ENCODE results near the gene PAXX.

The PAXX gene

DNA sequence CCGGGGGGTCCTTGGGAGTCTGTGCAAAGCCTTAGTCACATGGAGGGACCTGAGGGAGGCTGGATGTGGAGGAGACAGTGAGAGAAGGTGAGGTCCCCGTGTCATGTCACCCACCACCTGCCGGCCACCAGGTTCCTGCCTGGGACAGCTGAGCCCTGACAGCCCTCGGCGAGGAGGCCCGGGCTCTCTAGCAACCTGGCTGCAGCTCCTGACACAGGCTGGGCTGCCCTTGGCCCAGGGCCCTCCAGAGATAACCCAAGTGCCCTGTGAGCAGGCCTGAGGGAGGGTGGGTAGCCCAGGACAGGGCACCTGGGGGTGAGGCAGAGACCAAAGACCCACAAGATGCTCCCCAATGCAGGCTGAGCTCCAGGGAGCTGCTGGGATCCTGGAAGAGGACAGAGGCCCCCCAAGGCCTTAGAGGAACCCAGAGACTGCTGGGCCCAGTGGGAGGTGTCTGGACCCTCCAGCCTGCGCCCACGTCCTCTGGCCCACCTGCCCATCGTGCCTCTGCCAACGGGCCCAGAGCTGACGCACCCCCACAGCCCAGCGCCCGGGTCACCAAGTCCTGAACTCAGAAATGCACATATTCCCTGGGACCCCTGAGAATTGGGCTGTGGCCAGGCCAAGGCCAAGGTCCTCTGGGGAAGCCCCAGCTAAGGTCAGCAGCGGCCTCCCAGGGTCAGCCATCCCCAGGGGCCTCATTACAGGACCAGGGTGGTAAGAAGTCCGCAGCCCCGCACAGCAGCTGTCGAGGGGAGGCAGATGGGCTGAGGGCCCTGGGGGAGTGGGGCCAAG is 23.7 kb upstream of the PAXX start:
- DNase-seq: no peak

DNA sequence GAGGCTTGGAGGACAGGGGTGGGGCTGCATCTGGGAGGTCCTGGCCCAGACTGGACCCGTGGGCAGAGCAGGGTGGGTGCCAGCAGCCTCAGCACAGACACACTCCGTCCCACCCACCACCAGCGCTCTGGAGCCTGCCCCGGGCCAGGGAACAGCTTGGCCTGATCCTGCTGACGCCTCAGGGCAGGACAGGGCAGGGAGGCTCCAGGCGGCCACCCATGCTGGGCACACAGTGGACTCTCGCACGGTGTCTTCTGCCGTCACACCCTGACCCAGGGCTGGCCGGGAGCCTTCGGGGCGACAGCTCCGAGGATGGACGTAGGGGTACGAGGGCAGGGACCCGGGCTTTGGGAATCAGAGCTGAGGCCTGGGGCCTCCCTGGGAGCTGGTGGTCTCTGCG is 23.1 kb upstream of the PAXX start:
- no peak for DNase-seq

DNA sequence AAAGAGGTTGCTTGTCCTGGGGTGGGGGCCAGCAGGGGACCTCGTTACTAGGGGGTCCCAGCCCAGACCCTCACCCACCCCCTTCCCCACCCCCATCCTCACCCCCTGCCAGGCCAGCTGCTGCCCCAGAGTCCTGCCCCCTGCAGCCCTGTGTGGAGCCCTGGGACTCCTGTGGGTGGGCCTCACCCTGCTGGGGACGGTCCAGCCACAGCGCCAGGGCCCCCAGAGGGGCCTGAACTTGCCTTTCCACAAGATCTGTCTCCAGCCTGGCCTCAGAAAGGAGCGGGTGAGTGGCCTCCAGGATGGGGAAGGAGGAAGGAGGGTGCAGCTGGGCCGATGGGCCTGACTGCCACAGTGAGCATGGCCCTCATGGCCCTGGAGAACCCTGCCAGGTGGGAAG is 22.4 kb upstream of the PAXX start:
- no peak for DNase-seq

DNA sequence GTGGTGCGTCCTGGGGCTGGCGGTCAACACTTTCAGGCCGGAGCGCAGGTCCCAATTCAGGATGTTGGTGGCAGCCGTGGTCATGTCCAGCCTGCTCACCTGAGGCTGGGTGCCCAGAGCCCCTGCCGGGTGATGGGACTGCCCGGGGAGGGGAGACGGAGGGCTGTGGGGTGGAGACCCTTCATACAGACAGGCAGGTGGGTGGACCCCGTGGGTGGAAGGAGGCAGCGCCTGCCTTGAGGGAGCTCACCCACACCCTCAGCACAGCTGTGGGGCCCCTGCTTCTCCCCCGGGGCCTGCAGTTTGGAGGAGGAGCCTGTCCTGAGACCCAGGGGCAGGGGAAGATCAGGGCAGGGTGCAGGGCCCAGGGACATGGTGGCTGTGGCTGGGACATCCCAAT is 21.9 kb upstream of the PAXX start:
- no peak for DNase-seq

DNA sequence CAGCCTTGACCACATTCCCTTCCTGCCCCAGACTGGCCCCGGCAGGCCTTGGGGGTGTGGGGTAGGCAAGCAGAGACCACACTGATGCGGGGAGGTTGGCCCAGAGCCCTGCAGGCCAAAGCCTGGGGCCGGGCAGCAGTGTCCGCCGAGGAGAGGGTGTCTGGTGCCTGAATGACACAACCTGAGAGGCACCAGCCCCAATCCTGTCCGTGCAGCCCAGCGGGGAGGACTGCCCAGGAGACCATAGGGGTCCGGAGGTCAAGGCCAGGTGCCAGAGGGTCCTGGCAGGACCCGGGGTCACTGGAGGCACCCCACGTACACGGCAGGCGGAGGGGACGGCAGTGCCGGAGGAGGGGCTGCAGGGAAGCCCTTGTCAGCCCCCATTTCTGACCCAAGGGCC is 20.5 kb upstream of the PAXX start:
- DNase-seq: no peak

GRCh38 chr9:136972335-136972734 is 19.9 kb upstream of the PAXX start:
- no peak for DNase-seq

- no peak for DNase-seq
These were observed 19.5 kb upstream of the PAXX start for GRCh38 chr9:136972743-136973142.

- DNase-seq: no peak
These were observed 18.3 kb upstream of the PAXX start for GRCh38 chr9:136973618-136974617.

DNA sequence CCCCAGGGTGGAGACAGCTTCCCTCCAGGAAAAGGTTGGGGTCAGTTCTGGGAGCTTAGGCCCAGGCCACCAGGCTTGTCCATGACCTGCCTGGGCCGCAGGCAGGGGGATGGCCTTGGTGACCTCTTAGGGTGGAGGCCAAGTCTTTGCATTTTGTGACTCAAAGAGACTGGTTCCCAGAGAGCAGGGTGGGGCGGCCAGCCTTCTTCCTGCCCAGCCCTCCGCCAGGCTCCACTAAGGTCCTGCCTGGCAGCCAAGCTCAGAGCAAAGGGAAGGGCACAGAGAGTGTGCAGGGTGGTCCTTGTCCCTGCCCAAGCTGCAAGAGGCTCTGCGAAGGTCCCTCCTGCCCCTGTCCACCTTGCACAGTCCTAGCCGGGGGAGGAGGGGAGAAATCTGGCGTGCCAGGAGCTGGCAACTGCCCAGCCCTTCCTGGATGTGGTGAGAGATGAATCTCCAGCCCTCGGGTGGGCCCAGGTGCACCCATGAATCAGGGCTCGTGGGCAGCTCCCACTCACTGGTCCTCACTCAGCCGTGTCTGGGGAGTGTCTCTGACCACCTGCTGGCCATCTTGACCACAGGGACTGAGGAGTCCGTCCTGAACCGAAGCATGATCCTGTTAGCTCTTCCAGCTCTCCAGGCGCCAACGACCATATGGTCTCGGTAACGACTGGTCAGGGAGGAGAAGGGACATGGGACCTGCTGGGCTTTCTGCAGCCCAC is 17.2 kb upstream of the PAXX start:
- no peak for DNase-seq

GRCh38 chr9:136975644-136976043 is 16.6 kb upstream of the PAXX start:
- peak; percentile 39 for DNase-seq

DNA sequence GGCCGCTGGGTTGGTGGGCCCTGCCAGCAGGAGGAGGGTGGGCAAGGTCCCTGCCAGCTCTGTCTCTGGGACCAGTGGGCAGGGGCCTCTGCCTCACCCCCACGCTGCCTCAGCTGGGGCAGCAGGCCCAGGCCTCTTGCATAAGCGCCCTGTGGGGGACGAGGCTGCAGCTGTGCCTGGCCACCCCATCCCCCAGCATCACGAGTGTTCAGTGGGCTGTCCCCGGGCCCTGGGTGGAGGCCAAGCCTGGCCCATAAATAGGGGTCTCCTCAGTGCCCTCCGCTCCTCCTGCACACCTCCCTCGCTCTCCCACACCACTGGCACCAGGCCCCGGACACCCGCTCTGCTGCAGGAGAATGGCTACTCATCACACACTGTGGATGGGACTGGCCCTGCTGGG is 15.0 kb upstream of the PAXX start, which contains the start of gene PTGDS:
PTGDS (plus strand) TSS at position 282 of the 400 bp plus-strand sequence; CDS start at position 357, 75 bp downstream.
- no peak for DNase-seq

- no peak for DNase-seq
These were observed 14.6 kb upstream of the PAXX start for GRCh38 chr9:136977649-136978072.

GRCh38 chr9:136978073-136978864 is 14.0 kb upstream of the PAXX start:
- DNase-seq: peak; percentile 87

GRCh38 chr9:136978865-136979544 is 13.2 kb upstream of the PAXX start:
- DNase-seq: no peak

DNA sequence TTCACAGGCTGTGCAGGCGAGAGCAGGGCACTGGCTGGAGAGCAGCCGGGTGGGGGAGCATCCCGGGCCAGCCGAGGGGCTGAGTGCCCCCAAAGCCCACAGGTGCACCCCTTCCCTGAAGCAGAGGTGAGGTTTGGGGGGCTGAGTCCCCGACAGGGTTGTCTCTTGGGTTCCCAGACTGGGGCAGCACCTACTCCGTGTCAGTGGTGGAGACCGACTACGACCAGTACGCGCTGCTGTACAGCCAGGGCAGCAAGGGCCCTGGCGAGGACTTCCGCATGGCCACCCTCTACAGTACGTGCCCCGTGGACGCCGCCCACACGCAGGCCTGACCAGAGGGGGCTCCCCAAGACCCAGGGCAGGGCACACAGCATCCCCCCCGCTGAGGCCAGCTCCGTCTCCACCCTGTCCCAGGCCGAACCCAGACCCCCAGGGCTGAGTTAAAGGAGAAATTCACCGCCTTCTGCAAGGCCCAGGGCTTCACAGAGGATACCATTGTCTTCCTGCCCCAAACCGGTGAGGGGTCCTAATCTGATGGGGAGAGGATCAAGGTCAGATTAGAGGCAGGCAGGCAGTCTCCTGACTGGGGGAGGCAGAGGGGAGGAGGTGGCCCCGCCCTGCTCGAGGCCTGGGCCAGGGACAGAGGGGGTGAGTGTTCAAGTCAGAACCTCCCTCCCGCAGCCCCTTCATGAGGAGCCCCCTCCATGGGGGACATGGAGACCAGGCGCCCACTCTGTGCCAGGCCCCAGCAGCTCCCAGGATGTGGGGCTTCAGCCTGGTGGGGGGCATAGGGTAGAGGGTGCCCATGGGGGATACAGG is 12.2 kb upstream of the PAXX start:
- DNase-seq: no peak

GRCh38 chr9:136980669-136981478 is 11.3 kb upstream of the PAXX start:
- DNase-seq: no peak

DNA sequence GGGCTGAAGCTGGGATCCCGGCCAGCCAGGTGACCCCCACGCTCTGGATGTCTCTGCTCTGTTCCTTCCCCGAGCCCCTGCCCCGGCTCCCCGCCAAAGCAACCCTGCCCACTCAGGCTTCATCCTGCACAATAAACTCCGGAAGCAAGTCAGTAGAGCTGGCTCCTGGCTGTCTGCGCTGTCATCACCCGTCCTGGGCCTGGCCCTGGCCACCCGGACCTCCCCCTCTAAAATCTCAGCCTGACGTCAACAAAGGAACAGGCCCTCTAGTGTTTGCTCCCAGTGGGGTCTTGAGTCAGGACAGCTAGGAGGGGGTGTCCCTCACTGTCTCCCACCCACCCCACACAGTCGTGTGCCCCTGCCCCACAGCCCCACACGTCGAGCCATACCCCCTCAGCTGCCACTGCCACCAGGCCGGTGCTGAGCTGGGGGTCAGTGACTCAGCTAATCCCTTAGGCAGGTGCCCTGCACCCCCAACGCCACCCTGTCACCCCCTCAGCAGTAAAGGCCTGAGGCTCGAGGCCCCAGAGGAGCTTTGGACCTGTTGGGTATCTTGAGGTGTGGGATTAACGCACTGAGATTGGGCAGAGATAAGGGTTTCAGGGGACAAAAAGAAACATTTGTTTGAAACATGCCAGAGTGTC is 10.5 kb upstream of the PAXX start:
- DNase-seq: no peak

- DNase-seq: no peak
These were observed 9.8 kb upstream of the PAXX start, which contains the start of gene LCNL1 for GRCh38 chr9:136982232-136983051. TSS of gene LCNL1 (plus strand) at chr9:136982993. CDS start at chr9:136983587, 594 bp downstream.
